ENCODE data around the gene GADD45GIP1.
A peak's percentile ranks its signal among the peaks of the same experiment; 100 is the strongest.

The GADD45GIP1 gene

DNA sequence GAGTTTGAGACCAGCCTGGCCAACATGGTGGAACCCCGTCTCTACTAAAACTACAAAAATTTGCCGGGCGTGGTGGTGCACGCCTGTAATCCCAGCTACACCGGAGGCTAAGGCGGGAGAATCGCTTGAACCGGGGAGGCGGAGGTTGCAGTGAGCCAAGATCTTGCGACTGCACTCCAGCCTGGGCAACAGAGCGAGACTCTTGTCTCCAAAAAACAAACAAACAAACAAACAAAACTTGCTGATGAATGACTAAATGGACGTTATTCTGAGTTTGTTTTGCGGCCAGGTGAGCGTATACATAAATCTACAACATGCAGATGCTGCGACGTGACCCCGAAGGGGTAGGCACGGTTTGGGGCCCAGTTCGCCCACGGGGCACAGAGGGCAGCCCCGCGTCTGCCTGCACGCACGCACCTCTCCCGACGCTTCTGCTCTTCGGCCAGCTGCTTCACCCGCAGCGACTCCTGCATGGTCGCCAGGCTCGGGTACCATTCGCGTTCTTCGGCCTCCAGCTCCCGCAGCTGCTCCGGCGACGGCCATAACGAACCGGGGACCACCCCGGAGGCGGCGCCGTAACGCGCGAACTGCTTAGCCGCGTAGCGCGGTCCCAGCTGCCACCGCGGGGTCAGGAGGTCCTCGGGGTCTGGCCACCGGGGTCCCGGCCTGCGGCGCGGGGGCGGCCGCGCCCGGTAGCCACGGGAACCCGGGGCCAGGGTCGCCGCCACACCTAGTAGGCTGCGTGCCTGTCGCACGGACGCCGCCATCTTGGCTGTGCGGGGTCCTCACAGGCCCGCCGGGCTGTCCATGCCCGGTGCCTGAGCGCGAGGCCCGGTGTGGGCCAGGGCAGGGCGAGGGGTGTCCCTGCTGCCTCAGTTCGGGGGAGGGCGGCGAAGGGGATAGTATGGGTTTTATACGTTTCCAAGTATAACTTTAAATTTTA lies at the start of gene GADD45GIP1:
GADD45GIP1 (minus strand) TSS at position 778 of the 943 bp plus-strand sequence; CDS start at position 767, 11 bp downstream.
- peak; percentile 81 for DNase-seq

DNA sequence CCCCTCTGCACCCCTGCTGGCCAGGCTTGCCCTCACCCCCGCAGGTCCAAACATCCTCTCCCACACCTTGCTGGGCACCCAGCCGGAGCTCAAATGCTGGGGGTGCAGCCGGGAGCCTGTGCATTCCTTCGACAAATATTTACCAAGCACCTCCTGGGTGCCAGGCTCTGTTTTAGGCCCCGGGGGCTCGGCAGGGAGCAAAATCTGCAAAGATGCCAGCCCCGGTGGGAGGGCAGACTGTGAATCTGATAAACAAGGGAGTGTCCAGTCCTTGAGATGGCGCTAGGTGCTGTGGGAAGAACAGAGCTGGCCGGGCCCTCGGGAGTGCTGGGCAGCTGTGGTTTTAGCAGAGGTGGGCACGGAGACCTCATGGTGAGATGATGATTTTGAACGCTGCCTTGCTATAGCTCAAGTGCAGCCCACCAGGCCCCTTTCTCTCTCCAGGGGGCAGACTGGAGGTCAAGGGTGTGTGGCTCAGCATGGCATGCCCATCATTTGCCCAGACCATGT lies 48.9 kb upstream of the GADD45GIP1 start:
- no peak for DNase-seq

DNA sequence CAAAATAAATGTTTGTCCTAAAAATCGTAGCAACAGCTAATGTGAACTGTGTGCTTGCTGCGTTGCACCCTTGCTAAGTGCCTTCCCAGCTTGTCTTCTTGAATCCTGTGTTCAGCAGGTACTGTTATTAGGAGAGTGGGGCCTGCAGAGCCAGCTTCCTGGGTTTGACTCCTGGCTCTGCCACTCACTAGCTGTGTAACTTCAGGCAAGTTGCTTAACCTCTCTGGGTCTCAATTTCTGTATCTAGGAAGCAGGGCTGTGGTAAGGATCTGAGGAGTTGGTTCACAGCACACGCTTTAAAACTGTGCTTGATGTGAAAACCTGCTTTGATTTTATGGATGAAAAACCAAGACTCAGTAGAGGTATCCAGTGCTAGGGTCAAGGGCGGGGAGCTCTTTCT lies 48.2 kb upstream of the GADD45GIP1 start:
- no peak for DNase-seq

DNA sequence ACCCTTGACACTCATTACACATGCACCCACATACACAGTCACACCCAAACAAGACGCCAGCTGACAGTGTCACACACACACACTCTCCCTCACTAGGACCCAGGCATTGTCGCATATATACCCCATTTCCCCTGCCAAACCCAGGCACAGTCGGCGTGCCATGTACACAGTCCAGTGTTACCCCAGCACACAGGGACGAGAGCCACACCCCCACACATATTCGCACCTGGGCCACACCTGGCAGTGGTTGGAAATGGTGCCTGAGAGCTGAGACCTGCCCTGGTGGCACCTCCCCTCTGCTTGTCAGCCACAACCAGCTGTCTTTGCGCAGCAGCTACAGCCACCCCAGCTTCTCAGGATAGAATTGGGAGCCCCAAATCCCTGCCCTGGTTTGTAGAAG lies 47.2 kb upstream of the GADD45GIP1 start:
- DNase-seq: no peak

DNA sequence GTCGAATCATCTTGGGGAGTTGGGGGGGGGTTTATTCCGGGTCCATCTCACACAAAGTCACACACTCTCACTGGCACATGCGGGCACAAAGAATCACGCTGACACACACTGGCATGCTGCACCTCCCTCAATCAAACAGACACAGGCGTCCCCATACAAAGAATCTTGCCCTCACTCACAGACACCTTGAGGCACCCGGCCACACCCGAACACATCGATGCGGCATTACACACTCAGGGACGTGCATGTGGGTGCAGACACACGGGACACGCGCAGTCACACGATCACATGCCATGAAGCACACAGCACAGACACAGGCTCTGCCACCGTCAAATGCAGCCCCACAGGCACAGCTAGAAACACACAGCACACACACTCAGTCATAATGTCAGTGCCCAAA lies 46.1 kb upstream of the GADD45GIP1 start:
- DNase-seq: no peak

DNA sequence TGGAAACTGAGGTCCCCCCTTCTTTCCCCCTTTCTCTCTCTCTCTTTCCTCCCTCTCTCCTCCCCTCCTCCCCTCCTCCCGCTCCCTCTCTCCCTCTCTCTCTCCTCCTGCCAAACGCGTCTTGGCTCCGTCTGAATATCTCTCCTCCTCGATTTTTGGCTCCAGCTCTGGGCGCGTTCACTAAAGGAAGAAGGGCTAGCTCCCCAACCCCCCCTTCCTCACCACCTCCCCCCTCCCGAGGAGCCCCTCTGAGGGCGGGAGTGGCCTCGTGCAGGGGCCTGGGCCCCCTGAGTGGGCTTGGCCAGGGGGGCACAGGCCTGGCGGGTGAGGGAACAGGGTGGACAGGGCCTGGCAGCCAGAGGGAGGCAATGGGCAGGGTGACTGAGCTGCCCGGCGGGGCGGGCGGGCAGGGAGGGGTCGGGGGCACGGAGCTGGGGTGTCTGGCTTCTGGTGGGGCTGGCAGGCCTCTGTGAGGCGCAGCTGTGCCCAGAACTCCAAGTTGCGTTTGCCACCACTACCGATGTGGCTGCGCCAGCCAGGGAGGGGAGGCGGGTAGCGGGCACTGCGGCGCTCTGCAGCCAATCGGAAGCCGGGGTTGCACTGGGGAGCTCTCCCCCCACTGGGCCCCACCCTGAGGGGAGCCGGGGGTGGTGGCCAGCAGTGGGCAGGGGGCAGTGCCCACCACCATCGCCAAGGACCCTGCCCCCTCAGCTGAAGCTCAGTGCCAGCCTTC lies 45.3 kb upstream of the GADD45GIP1 start:
- DNase-seq: no peak

DNA sequence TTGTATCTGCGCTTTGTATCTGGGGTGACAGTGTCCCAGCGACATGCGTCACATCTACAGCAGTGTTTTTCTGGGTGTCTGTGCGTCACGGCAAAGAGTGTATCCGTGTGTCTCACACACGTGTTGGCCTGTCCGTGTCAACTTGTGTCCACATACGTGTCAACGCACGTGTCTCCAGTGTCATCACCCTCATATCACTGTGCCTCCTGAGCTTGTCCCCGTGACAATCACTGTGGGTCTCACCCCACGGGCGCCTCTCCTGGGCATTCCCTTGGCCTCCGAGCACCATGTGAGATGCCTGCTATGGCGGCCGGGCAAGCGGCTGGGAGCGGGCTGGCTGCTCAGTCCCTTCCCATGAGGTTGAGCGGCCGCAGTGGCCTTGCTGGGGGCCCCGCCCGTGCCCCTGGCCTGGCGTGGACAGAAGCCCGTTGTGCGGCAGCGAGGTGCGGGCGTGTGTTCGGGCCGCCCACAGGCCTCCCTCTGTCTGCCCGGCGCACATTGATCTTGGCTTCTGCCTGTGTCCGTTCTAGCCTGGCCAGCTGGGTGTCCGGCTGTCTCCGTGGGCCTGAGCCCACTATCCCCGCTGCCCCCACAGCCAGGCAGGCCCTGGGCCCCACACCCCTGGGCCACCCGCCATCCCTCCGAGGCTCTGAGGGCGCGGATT lies 44.6 kb upstream of the GADD45GIP1 start:
- no peak for DNase-seq

DNA sequence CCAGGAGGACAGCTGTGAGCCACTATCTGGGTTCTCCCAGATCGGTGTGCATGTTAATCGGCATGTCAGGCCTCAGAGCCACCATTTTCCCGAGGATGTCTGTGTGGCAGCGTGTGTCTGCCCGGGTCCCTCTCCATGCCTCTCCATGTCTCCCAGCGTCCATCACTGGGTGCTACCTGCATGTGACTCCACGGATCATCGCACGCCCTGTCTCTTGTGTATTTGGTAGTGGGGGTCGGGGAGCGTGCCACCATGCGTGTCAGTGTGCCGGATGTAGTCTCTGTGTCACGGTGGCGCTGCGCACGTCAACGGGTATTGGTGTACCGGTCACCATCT lies 44.1 kb upstream of the GADD45GIP1 start:
- DNase-seq: no peak

DNA sequence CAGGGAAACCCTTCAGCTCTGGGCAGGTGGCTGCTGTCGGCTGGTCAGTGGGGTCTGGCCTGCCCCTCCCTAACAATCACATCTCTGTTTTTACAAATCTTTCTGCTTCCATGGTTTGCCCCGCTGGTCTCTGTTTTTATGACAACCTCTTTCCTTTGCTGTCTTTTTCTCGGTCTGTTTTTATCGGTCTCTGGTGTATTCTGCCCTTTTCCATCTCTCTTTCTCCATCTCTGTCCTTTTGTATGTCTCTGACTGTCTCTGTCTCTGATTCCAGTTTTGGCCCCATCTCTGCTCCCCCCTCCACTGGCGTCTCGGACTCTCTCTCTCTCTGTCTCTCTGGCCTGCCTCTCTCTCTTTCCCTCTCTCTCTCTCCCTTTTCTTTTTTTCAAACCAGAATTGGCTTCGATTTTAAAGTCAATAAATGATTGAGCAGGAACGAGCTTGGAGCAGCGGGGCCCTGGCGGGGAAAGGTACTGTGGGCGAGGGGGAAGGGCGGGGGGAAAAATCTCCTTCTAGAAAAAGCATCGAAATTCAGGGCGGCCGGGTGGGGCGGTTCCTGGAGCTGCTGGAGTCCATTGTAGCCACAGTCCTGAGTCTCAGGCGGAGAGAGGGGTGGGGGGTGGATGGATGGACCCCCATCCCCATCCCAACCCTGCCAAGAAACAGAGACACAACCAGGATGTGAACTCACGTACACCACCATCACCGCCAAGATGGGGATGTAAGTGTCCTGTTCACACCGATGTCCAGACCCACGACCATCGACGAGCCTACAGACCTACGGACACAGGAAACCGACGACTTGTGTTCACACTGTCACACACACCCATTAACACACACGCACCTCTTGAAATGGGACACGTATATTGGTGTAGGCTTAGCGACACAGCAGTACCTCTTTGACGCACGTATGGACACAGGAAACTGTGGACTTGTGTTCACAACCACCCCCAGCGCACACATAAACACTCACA lies 41.2 kb upstream of the GADD45GIP1 start:
- DNase-seq: no peak

DNA sequence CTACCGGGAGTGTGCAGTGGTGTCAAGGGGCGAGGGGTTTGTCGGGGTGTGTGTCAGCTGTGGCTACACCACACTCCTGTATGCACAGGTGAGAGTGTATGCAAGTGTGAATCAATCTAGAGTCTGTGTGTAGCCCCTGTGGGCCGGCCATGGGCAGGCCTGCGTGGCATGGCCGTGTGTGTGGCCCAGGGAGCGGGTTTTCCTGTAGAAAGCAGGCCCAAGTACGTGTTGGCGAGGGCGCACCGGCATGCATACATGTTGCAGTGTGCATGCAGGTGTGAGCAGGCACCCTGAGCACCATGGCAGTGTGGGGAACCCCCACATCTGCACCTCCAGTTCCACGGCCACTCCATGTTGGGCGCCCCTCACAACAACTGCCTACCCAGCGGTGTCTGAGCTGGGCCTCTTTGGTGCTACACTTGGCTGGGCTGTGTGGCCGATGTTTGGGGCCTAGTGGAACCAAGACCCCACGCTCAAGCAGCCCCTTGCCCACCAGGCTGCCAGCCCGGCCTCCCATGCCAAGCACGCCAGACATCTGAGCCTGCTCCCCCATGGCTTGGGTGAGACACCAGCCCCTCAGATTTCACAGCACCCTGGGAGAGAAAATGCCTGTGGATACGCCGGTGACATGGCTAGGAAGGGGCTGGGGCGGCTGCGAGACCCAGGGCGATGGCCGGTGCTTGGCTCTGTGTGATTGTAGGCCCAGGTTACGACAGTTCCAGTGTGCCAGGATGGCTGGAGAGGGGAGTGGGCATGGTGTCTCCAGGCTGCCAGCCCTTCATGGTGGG lies 40.4 kb upstream of the GADD45GIP1 start:
- DNase-seq: no peak

DNA sequence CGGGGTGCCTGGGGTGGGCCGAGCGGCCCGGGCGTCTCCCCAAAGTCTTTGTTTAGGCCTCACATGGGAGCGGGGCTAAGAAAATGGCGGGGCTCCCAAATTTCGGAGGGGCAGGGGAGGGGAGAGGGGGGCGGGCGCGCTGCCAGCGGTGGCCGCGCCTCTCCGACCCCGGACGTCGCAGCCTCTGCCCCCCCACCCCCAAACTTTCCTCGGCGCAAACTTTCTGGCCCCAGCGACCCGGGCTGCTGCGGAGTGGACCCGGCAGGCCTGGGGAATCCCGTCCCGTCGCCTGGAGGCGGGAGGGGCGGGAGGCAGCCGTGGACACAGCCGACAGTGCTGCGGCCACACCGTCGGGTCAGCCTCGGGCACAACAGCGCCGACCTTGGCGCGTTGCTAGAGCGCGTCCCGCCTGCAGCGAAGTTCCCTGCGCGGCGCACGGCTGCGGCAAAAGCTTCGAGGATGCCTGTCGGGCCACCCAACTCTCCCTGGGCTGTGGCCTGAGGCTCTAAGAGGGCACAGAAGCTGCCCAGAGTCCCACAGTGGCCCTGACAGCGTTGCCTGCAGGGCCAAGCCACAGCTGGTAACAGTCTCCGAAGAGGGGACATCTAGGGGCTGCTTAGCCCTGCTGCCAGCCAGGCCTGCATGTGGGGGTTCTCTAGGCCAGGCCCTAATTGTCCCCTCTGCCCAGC lies 39.5 kb upstream of the GADD45GIP1 start:
- DNase-seq: no peak

DNA sequence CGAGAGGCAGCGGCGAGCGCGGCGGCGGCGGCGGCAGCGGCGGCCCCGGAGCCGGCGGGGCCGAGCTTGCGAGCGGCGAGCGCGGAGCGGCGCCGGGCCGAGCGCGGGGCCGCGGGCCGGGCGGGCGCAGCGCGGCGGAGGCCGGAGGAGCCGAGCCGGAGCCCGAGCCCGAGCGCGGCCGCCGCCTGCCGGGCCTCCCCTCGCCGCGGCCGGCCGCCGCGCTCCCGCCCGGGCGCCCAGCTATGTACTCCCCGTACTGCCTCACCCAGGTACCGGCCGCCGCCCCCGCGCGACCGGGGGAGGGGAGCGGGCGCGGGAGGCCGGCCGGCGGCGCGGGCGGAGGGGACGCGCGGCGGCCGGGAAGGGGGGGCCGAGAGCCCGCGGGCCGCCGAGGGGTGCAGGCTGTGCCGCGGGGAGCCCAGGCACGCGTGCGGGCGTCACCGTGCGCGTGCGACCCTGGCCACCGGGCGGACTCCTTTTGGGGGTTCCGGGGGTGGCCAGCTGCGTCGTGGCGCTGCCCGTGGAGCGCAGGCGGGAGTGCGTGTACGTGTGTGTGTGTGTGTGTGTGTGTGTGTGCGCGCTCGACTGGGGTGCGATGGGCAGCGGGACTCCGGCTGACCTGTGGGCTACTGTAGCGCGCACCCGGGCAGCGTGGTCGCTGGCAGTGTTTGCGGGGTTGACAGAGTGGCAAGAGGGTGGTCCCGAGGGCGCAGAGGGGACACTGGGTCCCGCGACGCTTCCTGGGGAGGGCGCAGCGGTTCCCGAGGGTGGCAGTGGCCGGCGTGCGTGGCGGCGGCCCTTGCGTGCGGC lies 38.8 kb upstream of the GADD45GIP1 start:
- no peak for DNase-seq

DNA sequence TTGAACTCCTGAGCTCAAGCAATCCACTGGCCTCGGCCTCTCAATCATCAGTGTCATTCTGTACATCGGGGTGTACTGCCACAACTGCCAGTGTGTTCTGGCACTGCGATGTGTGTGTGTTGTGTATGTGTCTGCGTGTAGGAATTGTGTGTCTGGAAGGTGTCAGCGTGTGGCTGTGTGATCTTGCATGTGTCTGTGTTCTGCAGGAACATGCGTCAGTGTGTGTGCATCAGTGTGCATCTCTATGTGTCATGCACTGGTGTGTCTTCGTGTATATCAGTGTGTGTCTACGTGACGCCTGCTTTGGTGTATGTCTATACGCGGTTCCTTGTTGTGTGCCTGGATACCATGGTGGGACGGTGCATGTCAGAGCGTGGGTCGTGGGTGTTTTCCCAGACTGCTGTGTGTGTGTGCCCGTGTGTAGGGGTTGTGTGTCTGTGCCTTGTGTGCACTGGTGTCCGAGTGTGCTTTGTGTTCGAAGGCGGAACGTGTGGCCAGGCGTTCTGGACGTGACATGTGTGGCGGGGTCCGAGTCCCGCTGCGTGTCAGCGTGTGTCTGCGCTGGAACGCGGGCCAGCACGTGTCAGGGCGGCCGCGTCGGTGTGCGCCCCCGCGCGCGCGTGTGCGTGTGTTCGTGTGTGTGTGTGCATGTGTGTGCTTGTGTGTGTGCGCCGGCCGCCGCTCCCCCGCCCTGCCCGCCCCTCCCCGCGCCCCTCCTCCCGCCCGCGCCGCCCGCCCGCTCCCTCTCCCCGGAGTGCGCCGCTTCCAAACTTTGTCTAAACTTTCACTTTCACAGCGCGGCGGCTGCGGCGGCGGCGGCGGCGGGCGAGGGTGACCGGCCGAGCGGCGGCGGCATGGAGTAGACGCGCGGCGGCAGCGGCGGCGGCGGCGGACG lies 37.9 kb upstream of the GADD45GIP1 start, which contains the start of gene NFIX:
NFIX (plus strand) TSS at position 775 of the 895 bp plus-strand sequence. CDS start 363 bp downstream, outside the sequence.
- DNase-seq: peak; percentile 39

DNA sequence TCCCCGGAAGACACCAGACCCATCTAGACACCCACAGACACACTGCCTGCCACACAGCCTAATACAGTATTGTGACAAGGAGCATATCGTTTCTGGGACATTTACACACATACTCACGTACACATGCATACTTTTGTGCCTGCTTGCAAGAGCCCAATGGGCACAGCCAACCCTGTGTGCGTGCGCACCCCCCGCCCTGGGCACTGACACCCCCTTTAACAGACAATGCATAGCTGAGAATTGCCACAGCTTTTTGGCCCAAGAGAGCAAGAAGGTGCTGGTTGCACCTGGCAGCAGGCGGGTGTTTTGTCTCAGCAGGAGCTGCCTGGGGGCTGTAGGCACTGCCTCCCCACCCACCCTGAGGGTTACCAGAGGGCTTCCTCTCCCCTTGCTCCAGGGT lies 36.5 kb upstream of the GADD45GIP1 start:
- DNase-seq: no peak

DNA sequence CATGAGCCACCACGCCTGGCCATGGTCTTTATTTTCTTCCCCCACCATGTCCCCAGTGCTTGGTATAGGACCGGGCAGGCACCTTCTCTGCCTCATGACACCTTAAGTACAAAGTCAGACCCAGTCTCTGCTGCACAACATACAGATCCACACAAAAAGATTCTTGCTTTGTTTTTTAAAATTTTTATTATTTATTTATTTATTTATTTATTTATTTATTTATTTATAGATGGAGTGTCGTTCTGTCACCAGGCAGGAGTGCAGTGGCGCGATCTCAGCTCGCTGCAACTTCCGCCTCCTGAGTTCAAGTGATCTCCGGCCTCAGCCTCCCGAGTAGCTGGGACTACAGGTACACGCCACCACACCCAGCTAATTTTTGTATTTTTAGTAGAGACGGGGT lies 35.7 kb upstream of the GADD45GIP1 start:
- no peak for DNase-seq

DNA sequence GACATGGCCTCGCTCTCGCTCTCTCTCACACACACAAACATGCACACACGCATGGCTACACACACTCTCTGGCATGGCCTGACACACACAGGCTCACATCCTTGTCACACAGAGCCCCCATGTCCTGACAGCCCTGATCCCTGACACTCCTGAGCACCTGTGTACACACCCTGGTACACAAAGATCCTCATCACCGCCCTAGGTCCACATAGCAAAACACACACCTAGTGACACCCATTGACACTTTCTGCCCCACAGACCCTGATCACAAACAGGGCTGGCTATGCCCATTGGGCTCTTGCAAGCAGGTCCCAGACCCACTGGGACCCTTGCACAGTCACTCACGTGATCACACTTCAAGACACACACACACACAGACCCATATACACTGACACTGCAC lies 34.3 kb upstream of the GADD45GIP1 start:
- no peak for DNase-seq

DNA sequence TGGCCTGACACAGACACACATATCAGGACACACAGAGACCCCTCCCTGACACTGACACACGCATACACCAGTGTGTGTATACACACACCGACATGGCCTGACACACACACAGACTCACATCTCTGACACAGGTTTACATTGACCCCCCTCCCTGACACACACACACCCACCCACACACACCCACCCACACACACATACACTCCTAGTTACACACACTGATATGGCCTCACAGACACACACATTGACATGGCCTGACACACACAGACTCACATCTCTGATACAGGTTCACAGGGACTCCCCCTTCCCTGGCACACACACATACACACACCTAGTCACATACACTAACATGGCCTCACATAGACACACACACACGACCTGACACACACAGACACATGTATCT lies 33.8 kb upstream of the GADD45GIP1 start:
- DNase-seq: no peak

DNA sequence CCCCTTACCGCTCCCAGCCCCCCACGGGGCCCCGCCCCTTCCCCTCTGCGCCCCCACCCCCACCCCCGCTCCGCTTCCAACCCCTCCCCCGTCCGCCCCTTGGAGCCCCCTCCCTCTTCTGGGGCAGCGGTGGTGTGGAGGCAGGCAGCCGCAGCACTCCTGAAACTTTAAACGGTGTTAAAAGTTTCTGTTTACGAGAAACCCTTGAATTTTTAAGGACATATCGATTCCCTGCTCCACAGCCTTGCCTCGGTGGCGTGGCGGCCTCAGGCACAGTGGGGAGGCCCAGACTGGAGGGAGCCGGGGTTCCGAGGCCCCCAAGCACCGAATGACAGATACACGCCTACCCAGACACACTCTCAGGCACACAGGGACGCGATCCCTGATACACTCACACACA lies 33.4 kb upstream of the GADD45GIP1 start:
- no peak for DNase-seq

DNA sequence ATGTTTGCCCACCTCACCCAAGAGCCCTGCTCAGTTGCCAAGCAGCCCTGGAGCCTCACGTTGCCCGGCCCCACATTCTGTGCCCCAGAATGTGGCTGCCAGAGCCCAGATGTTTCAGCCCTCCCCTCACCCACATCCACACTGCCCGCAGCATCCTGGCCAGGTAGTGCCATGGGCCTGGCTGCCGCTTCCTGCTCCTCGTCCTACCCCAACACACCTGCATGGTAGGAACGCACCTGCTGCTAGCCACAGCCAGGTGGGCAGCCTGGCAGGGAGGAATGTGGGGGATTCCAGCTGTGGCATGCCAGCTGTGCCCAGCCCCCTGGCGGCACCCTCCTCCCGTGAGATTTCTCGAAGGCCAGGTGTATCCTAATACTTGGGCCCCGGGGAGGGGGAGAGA lies 30.8 kb upstream of the GADD45GIP1 start:
- DNase-seq: no peak

Data from NCI-H2171 (cell line).